T-cell (primary cell): Measurements from ENCODE around the gene RABEP2. TPM values are rescaled to one million over a fixed set of nuclear protein-coding genes. Genes with fewer than 3 reads are reported as not detected.

Source experiments
- ATAC-seq, 4 experiments: fragments of 200-7000 bp in 3 of 4; fragments of 150-1000 bp in 1 of 4; cut with Tn5 transposase; replicated peaks in 1 of 4; 1 replicate in 3 of 4; 2 replicates in 1 of 4; pipeline ENCODE4 v1.10.0; 2021; ENCODE audit warnings: moderate library complexity in 3 of 4, mild to moderate bottlenecking in 2 of 4, moderate number of reproducible peaks in 1 of 4
- CTCF ChIA-PET, 2 donors: fragments of 300-600 bp; sonication (Branson Sonifier 250); formaldehyde crosslinking; loops; one replicate each; lab custom pipeline; 2022; ENCODE audit warnings: antibody characterized with exemption in 2 of 2; lab: Charles Lee
- POLR2A ChIA-PET, 2 donors: fragments of 300-600 bp; sonication (Branson Sonifier 250); formaldehyde crosslinking; loops; one replicate each; lab custom pipeline; 2022; ENCODE audit warnings: antibody characterized with exemption in 2 of 2; lab: Charles Lee
- DNase-seq, 35 experiments: peaks; one replicate each; pipeline versions ENCODE4 v3.0.0 to v3.0.0-alpha.2; 2013 to 2023
- H3K27ac ChIP-seq: one replicate; pipeline ENCODE4 v1.5.1; 2013; ENCODE audit warnings: low read length
- H3K27me3 ChIP-seq, 2 experiments: replicated peaks in 1 of 2; 1 replicate in 1 of 2; 2 replicates in 1 of 2; pipeline versions ENCODE4 v1.6.1 to v1.7.0; 2013; ENCODE audit warnings: low read length in 1 of 2, mixed read lengths in 1 of 2; ENCODE audit not compliant: control insufficient read depth in 2 of 2, insufficient read depth in 2 of 2; ENCODE audit errors: extremely low read depth in 1 of 2
- H3K36me3 ChIP-seq, 2 donors: 1 replicate in 1 of 2; 2 replicates in 1 of 2; pipeline versions ENCODE4 v1.6.1 to v1.7.0; 2013; ENCODE audit warnings: low read length in 1 of 2; ENCODE audit not compliant: control insufficient read depth in 2 of 2, insufficient read depth in 1 of 2; ENCODE audit errors: extremely low read depth in 1 of 2
- H3K4me1 ChIP-seq, 2 experiments: 1 replicate in 1 of 2; 2 replicates in 1 of 2; pipeline versions ENCODE4 v1.6.1 to v1.7.0; 2013; ENCODE audit warnings: low read length in 2 of 2, mixed read lengths in 1 of 2; ENCODE audit not compliant: insufficient read depth in 2 of 2, control insufficient read depth in 1 of 2; ENCODE audit errors: extremely low read depth in 1 of 2
- H3K4me3 ChIP-seq, 2 donors: 1 replicate in 1 of 2; 2 replicates in 1 of 2; pipeline versions ENCODE4 v1.5.1 to v1.7.0; 2013; ENCODE audit warnings: mild to moderate bottlenecking in 2 of 2, low read length in 1 of 2, moderate library complexity in 1 of 2; ENCODE audit not compliant: control insufficient read depth in 1 of 2; ENCODE audit errors: extremely low read depth in 1 of 2
- H3K9me3 ChIP-seq: 2 replicates; pipeline ENCODE4 v1.7.0; 2013
- H3K27ac Mint-ChIP-seq, 2 donors: one replicate each; pipeline ENCODE4 v1.8.0; 2020 to 2021; ENCODE audit warnings: mild to moderate bottlenecking in 2 of 2, mixed read lengths in 2 of 2
- H3K27me3 Mint-ChIP-seq, 2 donors: one replicate each; pipeline ENCODE4 v1.8.0; 2021 to 2022; ENCODE audit warnings: mixed read lengths in 2 of 2
- H3K36me3 Mint-ChIP-seq: one replicate; pipeline ENCODE4 v1.8.0; 2021; ENCODE audit warnings: mixed read lengths
- H3K4me1 Mint-ChIP-seq, 3 donors: one replicate each; pipeline ENCODE4 v1.8.0; 2020 to 2022; ENCODE audit warnings: mixed read lengths in 3 of 3, mild to moderate bottlenecking in 1 of 3
- H3K4me3 Mint-ChIP-seq, 3 donors: one replicate each; pipeline ENCODE4 v1.8.0; 2020 to 2022; ENCODE audit warnings: mild to moderate bottlenecking in 3 of 3, mixed read lengths in 3 of 3, moderate library complexity in 3 of 3
- H3K9me3 Mint-ChIP-seq, 3 donors: one replicate each; pipeline ENCODE4 v1.8.0; 2020 to 2022; ENCODE audit warnings: mixed read lengths in 3 of 3
- WGBS: methylation state at CpG from one replicate; pipeline ENCODE4 v1.1.5; 2013; ENCODE audit warnings: missing lambda C conversion rate; ENCODE audit not compliant: insufficient coverage; 5-methylcytosine and 5-hydroxymethylcytosine counted together
- total RNA-seq, 35 experiments: library from RNA in 6 of 35; stranded (reverse) in 6 of 35; fragments of 120-200 nt in 1 of 35; gene quantifications; one replicate each; pipeline versions ENCODE4 v1.2.1 to v1.2.4 and lab custom pipeline; 2013 to 2026

Gene RABEP2
- total RNA-seq, 5 donors from 2014 or later (not counting 1 experiment from before 2014, with no cell fraction given) = 26.9 to 35.5 (median 33.5) TPM

DNA sequence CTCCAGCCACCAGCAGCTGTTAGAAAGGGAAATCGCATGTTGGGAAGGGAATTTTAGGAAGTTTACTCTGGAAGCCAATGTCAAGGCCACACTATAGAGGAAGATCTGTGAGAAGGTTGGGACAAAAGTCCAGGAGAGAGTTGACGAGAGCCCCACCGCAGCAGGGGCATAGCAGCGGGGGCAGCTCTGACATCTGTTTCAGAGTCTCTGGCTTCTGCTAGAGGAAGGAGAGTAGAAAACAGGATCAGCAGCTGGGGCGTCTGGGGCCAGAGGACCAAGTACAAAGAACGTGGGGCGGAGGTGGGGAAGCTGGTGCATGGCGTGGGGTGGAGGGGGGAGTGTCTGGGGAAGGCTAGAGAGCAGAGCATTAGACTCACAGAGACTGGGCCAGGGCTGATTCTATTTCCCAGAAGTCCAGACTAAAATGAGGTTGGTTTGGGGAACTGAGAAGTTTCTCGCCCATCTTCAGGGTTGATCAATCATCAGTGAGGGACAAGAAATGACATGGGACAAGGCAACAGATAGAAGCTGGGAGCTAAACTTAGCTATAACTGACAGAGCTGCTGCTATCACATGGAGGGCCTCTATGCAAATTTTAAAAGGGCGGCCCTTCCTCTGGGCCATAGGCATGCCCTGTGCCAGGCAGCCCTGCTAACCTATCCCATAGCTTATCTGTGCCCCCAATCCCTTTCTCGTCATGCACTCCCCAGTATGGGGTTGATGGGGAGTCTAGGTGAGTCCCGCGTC lies 1.2 kb downstream of the RABEP2 start:
- Mint-ChIP-seq H3K27ac (peak overlapping the region; percentile 88 to 98), H3K4me3 (peak overlapping the region; percentile 92 to 96 (median 94)), H3K27me3 (no peaks in the 10 kb centered on the region), H3K36me3 (peaks cover 12% of the 10 kb centered on the region), H3K9me3 (no peaks in the 10 kb centered on the region), H3K4me1 (peaks cover 14 to 25% (median 16%) of the 10 kb centered on the region in 3 donors)
- ChIA-PET POLR2A (interaction anchor here in 1 of 2 donors (0.6 kb wide), 1 partner anchor 22 kb away, joined by 3 read pairs; no protein-coding TSS in a partner anchor), CTCF (interaction anchor here in 1 of 2 donors (0.9 kb wide), 1 partner anchor 13 kb away, joined by 3 read pairs; no protein-coding TSS in a partner anchor)
- Histone ChIP-seq H3K4me3 (no peak overlapping the region), H3K36me3 (peaks cover 0 to 19% of the 10 kb centered on the region in 2 donors), H3K27me3 (no peaks in the 10 kb centered on the region), H3K4me1 (peaks cover 2 to 12% of the 10 kb centered on the region in 2 experiments), H3K27ac (peak overlapping the region; percentile 91), H3K9me3 (no peaks in the 10 kb centered on the region)
- DNase-seq = no peak
- 94% methylated on average over 10 of the region's 13 CpGs for WGBS
- ATAC-seq = no peak

DNA sequence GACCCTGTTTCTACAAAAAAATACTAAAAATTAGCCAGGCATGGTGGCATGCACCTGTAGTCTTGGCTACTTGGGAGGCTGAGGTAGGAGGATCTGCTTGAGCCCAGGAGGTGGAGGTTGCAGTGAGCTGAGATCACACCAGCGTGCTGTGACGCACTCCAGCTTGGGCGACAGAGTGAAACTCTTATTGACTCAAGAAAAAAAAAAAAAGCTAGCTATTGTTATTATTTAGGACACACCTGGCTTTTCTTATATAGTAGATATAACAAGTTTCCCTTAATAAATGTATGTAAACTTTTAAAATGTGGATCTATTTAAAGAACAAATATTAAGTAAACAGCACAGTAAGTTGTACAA lies 1.8 kb downstream of the RABEP2 start:
- H3K4me1 Mint-ChIP-seq = peaks cover 14 to 25% (median 16%) of the 10 kb centered on the region in 3 donors
- ATAC-seq (no peak), DNase-seq (no peak)
- POLR2A ChIA-PET = interaction anchor here (0.6 kb wide), 2 partner anchors 22 to 1541 kb away, joined by 3 read pairs; no protein-coding TSS in a partner anchor
- peak overlapping the region; percentile 63 to 96 (median 92) for H3K4me3 Mint-ChIP-seq
- no CpG with 5 or more reads among the region's 3 CpGs for WGBS
- H3K4me1 ChIP-seq = peaks cover 2 to 12% of the 10 kb centered on the region in 2 experiments
- H3K27ac ChIP-seq = no peak overlapping the region
- H3K27me3 ChIP-seq = no peaks in the 10 kb centered on the region
- peaks cover 0 to 23% of the 10 kb centered on the region in 2 donors for H3K36me3 ChIP-seq
- H3K9me3 Mint-ChIP-seq = no peaks in the 10 kb centered on the region
- peak overlapping the region; percentile 77 to 88 for H3K27ac Mint-ChIP-seq
- H3K4me3 ChIP-seq = no peak overlapping the region
- H3K36me3 Mint-ChIP-seq = peaks cover 12% of the 10 kb centered on the region
- CTCF ChIA-PET = interaction anchor here in 1 of 2 donors (0.9 kb wide), 1 partner anchor 13 kb away, joined by 6 read pairs; no protein-coding TSS in a partner anchor
- no peaks in the 10 kb centered on the region for H3K9me3 ChIP-seq
- no peaks in the 10 kb centered on the region for H3K27me3 Mint-ChIP-seq

DNA sequence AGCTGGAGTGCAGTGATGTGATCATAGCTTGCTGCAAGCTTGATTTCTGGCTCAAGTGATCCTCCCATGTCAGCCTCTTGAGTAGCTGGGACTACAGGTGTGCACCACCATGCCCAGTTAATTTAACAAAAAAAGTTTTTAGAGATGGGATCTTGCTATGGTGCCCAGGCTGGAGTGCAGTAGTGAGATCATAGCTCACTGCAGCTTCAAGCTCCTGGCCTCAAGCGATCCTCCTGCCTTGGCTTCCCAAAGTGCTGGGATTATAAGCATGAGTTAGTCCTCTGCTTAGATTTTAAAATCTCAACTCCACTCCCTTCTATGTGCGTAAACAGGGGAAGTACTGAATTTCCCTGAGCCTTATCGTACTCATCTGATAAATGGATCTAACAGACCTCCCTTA lies 6.3 kb downstream of the RABEP2 start:
- Histone ChIP-seq H3K36me3 (peaks cover 6 to 46% of the 10 kb centered on the region in 2 donors), H3K27me3 (no peaks in the 10 kb centered on the region), H3K9me3 (no peaks in the 10 kb centered on the region), H3K4me1 (no peaks in the 10 kb centered on the region), H3K4me3 (no peak overlapping the region), H3K27ac (no peak overlapping the region)
- ChIA-PET POLR2A (no interaction called here), CTCF (no interaction called here)
- Mint-ChIP-seq H3K27me3 (no peaks in the 10 kb centered on the region), H3K4me1 (peaks cover 4 to 5% (median 4%) of the 10 kb centered on the region in 3 donors), H3K9me3 (no peaks in the 10 kb centered on the region), H3K36me3 (peaks cover 28% of the 10 kb centered on the region), H3K4me3 (no peak overlapping the region), H3K27ac (no peak overlapping the region)
- WGBS = 100% methylated on average over 1 of the region's 3 CpGs
- no peak for ATAC-seq
- DNase-seq = no peak

DNA sequence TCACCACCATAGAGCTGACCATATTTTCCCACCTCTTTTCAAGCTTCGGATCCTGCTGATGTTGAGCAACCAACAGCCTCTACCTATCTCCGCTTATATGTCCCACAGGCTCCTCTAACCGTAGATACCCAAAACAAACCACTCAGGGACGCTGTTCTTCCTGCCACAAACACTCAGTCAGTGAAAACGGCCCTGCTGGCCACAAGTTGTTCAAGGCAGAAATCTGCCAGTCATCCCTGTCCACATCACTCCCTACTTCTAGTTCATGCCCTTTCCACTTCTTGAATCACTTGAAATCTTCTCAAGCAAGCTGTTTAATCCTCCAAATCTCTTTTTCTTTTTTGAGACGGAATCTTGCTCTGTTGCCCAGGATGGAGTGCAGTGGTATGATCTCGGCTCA lies 7.9 kb downstream of the RABEP2 start:
- Mint-ChIP-seq H3K27ac (no peak overlapping the region), H3K9me3 (no peaks in the 10 kb centered on the region), H3K27me3 (no peaks in the 10 kb centered on the region), H3K4me1 (no peaks in the 10 kb centered on the region), H3K36me3 (peaks cover 36% of the 10 kb centered on the region), H3K4me3 (no peak overlapping the region)
- Histone ChIP-seq H3K9me3 (no peaks in the 10 kb centered on the region), H3K27me3 (no peaks in the 10 kb centered on the region), H3K36me3 (peaks cover 9 to 46% of the 10 kb centered on the region in 2 donors), H3K4me3 (no peak overlapping the region), H3K27ac (no peak overlapping the region), H3K4me1 (no peaks in the 10 kb centered on the region)
- ChIA-PET POLR2A (interaction anchor here (0.7 kb wide), 2 partner anchors 22 to 407 kb away, joined by 3 to 4 read pairs; no protein-coding TSS in a partner anchor), CTCF (interaction anchor here (0.7 to 1.1 kb wide), 2 partner anchors 28 to 57 kb away, joined by 6 to 9 read pairs; no protein-coding TSS in a partner anchor)
- DNase-seq (no peak), ATAC-seq (no peak)
- 93% methylated on average over 7 of the region's 7 CpGs for WGBS

DNA sequence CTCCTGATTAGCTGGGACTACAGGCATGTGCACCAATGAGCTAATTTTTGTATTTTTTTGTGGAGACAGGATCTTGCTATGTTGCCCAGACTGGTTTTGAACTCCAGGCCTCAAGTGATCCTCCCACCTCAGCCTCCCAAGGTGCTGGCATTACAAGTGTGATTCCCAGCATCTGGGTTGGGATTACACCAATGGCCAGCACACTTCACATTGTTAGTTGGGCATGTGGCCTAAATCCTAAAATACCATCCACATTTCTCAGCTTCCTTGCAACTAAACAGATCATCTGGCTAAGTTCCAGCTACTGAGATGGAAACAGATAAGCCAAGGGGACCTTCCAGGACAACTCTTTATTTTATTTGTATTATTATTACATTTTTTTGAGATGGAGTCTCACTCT lies 9.9 kb downstream of the RABEP2 start:
- DNase-seq = no peak
- no peak overlapping the region for H3K27ac Mint-ChIP-seq
- H3K36me3 Mint-ChIP-seq = peaks cover 31% of the 10 kb centered on the region
- H3K4me1 Mint-ChIP-seq = no peaks in the 10 kb centered on the region
- Histone ChIP-seq H3K27ac (no peak overlapping the region), H3K36me3 (peaks cover 18 to 49% of the 10 kb centered on the region in 2 donors), H3K27me3 (no peaks in the 10 kb centered on the region), H3K9me3 (no peaks in the 10 kb centered on the region), H3K4me1 (no peaks in the 10 kb centered on the region), H3K4me3 (no peak overlapping the region)
- no peak for ATAC-seq
- no peaks in the 10 kb centered on the region for H3K9me3 Mint-ChIP-seq
- POLR2A ChIA-PET = interaction anchor here in 1 of 2 donors (0.5 kb wide), 1 partner anchor 23 kb away, joined by 3 read pairs; no protein-coding TSS in a partner anchor
- CTCF ChIA-PET = interaction anchor here (0.6 kb wide), 2 partner anchors 38 to 84 kb away, joined by 3 to 5 read pairs; no protein-coding TSS in a partner anchor
- H3K27me3 Mint-ChIP-seq = no peaks in the 10 kb centered on the region
- no peak overlapping the region for H3K4me3 Mint-ChIP-seq

DNA sequence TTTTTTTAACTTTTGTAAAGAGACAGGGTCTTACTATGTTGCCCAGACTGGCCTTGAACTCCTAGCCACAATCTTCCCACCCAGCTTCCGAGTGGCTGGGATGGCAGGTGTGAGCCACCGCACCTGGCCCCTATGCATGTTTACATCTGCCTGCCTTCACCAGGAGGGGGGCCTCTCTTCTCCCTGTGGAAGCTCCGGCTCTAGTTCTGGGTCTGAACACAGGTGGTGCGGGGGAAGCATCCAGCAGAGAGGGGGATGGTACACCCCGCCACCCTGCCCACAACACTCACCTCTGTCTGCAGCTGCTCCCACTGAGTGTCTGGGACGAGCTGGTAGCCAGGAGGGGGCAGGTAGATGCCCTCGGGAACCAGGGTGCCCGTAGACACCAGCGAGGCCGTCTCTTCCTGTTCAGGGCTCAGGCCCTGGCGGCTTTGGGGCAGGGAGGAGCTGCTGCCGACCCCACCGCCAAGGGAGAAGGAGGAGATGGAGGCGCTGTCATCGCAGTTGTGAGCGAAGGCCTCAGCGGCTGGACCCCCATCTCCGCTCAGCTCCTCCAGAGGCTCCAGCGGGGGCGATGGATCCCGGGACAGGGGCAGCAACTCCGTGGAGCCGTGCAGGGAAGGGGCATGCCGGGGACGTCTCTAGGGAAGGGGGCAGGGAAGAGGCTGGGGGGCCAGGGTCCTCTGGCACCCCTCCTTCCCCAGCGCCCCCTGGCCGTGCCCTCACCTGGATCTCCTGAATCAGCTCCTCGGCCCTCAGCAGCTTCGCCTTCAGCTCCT lies 10.9 kb downstream of the RABEP2 start:
- no peak for DNase-seq
- no peak overlapping the region for H3K4me3 ChIP-seq

More for the DNA sequence above, 10.9 kb downstream of the RABEP2 start:
- no peaks in the 10 kb centered on the region for H3K27me3 Mint-ChIP-seq
- no peak overlapping the region for H3K27ac ChIP-seq
- H3K27ac Mint-ChIP-seq = no peak overlapping the region
- ATAC-seq = no peak
- H3K9me3 ChIP-seq = no peaks in the 10 kb centered on the region
- ChIA-PET CTCF (no interaction called here), POLR2A (interaction anchor here in 1 of 2 donors (0.5 kb wide), 1 partner anchor 24 kb away, joined by 3 read pairs; no protein-coding TSS in a partner anchor)
- no peaks in the 10 kb centered on the region for H3K4me1 ChIP-seq
- 95% methylated on average over 15 of the region's 29 CpGs for WGBS
- peaks cover 22 to 41% of the 10 kb centered on the region in 2 donors for H3K36me3 ChIP-seq
- H3K4me1 Mint-ChIP-seq = no peaks in the 10 kb centered on the region
- H3K9me3 Mint-ChIP-seq = no peaks in the 10 kb centered on the region
- peaks cover 26% of the 10 kb centered on the region for H3K36me3 Mint-ChIP-seq
- no peak overlapping the region for H3K4me3 Mint-ChIP-seq
- H3K27me3 ChIP-seq = no peaks in the 10 kb centered on the region
